Testis (tissue), 3 donors: ENCODE measurements around the gene UBXN6. TPM values are rescaled to one million over a fixed set of nuclear protein-coding genes. Genes with fewer than 3 reads are reported as not detected.

Source experiments
- DNase-seq: peaks from one replicate; pipeline ENCODE4 v3.0.0-alpha.2; 2019
- H3K27ac ChIP-seq, 2 donors: fragments of 200-600 bp; sonication (generic); one replicate each; pipeline ENCODE4 v1.5.1; 2019
- H3K27me3 ChIP-seq: fragments of 200-600 bp; sonication (generic); one replicate; pipeline ENCODE4 v1.5.1; 2019
- H3K36me3 ChIP-seq: fragments of 200-600 bp; sonication (generic); one replicate; pipeline ENCODE4 v1.5.1; 2017; ENCODE audit warnings: low read depth; ENCODE audit errors: missing control alignments
- H3K4me1 ChIP-seq: fragments of 200-600 bp; sonication (generic); one replicate; pipeline ENCODE4 v1.5.1; 2019
- H3K4me3 ChIP-seq, 2 donors: fragments of 200-600 bp; sonication (generic); one replicate each; pipeline ENCODE4 v1.5.1; 2017 to 2019
- H3K9me3 ChIP-seq: fragments of 200-600 bp; sonication (generic); one replicate; pipeline ENCODE4 v1.5.1; 2017
- CTCF ChIP-seq, 3 experiments: fragments of 450-650 bp in 2 of 3; fragments of 200-600 bp in 1 of 3; sonication (generic) in 1 of 3; IDR thresholded peaks; one replicate each; pipeline ENCODE4 v1.5.1; 2016 to 2019; ENCODE audit warnings: antibody characterized with exemption in 3 of 3, mild to moderate bottlenecking in 2 of 3, moderate library complexity in 1 of 3
- POLR2A ChIP-seq: fragments of 450-650 bp; IDR thresholded peaks from one replicate; pipeline ENCODE4 v1.6.1; 2017; ENCODE audit warnings: antibody characterized with exemption, mild to moderate bottlenecking, moderate library complexity
- WGBS, 2 donors: methylation state at CpG; one replicate each; pipeline ENCODE4 v1.1.5; 2018; 5-methylcytosine and 5-hydroxymethylcytosine counted together
- intact Hi-C: fragments of 100-400 bp; cut with DNase I; formaldehyde crosslinking; loops from one replicate; pipeline ENCODE4 v1.15.1; 2023; ENCODE audit warnings: low total_unique reads
- polyA plus RNA-seq: library from polyadenylated mRNA; stranded (reverse); fragments of 350-450 nt; fragmentation: Illumina TruSeq; extraction: RNeasy Lipid Tissue Mini Kit (QIAGEN cat#74804); gene quantifications from one replicate; pipeline ENCODE4 v1.2.3, GENCODE V29; 2014; ENCODE audit warnings: low read depth, low replicate concordance; ENCODE audit not compliant: insufficient read depth
- total RNA-seq, 2 donors: library from RNA; depleted of rRNA; stranded (reverse); fragments of >200 nt; gene quantifications; one replicate each; pipeline ENCODE4 v1.2.3, GENCODE V29; 2016

The UBXN6 gene
- total and polyA plus RNA-seq, 3 donors from 2014 or later: 293 to 336 (median 319) TPM

GRCh38 chr19:4493929-4494690, 36.5 kb upstream of the UBXN6 start:
- WGBS, 2 donors: 66 to 84% methylated on average over 40 to 61 of the region's 61 CpGs
- no peak overlapping the region for H3K27ac ChIP-seq
- no peak for DNase-seq
- H3K36me3 ChIP-seq: no peaks in the 10 kb centered on the region
- no peaks in the 10 kb centered on the region for H3K9me3 ChIP-seq
- H3K4me3 ChIP-seq: peak overlapping the region in 1 of 2 donors; percentile 29
- H3K27me3 ChIP-seq: no peaks in the 10 kb centered on the region
- TF ChIP-seq CTCF (IDR thresholded peaks at IDR 0.05): no peak
- no peak for TF ChIP-seq POLR2A
- intact Hi-C loops: no loop called here
- H3K4me1 ChIP-seq: no peaks in the 10 kb centered on the region

- Histone ChIP-seq H3K27me3 (no peaks in the 10 kb centered on the region), H3K4me1 (no peaks in the 10 kb centered on the region), H3K4me3 (peak overlapping the region in 1 of 2 donors; percentile 29), H3K36me3 (no peaks in the 10 kb centered on the region), H3K9me3 (no peaks in the 10 kb centered on the region), H3K27ac (no peak overlapping the region)
- no peak for TF ChIP-seq CTCF (IDR thresholded peaks at IDR 0.05)
- TF ChIP-seq POLR2A: no peak
- intact Hi-C loops: no loop called here
- no peak for DNase-seq
- WGBS, 2 donors: 74% methylated on average over 20 to 41 of the region's 41 CpGs
Observed at GRCh38 chr19:4493104-4493928, 35.7 kb upstream of the UBXN6 start.

DNA sequence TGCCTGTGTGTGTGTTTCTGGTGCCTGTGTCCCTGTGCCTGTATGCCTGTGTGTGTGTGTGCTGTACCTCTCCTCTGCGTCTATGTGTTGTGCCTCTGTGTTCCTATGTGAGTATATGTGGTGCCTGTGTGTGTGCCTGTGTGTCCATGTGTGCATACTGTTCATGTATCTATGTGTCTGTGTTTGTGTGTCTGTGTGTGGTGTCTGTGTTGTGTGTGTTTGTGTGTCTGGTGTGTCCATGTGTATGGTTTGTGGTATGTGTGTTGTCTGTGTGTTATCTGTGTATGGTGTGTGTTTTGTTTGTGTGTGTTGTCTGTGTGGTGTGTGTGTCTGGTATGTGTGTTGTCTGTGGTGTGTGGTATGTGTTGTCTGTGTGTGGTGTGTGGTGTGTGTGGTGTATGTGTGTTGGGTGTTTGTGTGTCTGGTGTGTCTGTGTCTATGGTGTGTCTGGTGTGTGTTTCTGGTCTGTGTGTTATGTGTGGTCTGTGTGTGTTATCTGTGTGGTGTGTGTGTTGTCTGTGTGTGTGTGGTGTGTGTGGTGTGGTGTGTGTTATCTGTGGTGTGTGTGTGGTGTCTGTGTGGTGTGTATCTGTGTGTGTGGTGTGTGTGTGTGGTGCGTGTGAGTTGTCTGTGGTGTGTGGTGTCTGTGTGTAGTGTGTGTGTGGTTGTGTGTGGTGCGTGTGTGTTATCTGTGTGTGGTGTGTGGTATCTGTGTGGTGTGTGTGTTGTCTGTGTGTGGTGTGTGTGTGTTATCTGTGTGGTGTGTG, 34.9 kb upstream of the UBXN6 start:
- TF ChIP-seq CTCF (IDR thresholded peaks at IDR 0.05) (no peak), POLR2A (no peak)
- H3K27ac ChIP-seq: no peak overlapping the region
- H3K27me3 ChIP-seq: no peaks in the 10 kb centered on the region
- H3K4me3 ChIP-seq: no peak overlapping the region
- 82 to 93% methylated on average over 3 of the region's 3 CpGs for WGBS, 2 donors
- H3K36me3 ChIP-seq: no peaks in the 10 kb centered on the region
- H3K9me3 ChIP-seq: no peaks in the 10 kb centered on the region
- no peaks in the 10 kb centered on the region for H3K4me1 ChIP-seq
- intact Hi-C loops: no loop called here
- no peak for DNase-seq

- no peaks in the 10 kb centered on the region for H3K27me3 ChIP-seq
- intact Hi-C loops: no loop called here
- DNase-seq: no peak
- H3K36me3 ChIP-seq: no peaks in the 10 kb centered on the region
- WGBS, 2 donors: 93 to 95% methylated on average over 18 to 21 of the region's 21 CpGs
- H3K4me3 ChIP-seq: no peak overlapping the region
- no peaks in the 10 kb centered on the region for H3K9me3 ChIP-seq
- TF ChIP-seq CTCF (IDR thresholded peaks at IDR 0.05) (no peak), POLR2A (no peak)
- no peak overlapping the region for H3K27ac ChIP-seq
- H3K4me1 ChIP-seq: no peaks in the 10 kb centered on the region
Observed at GRCh38 chr19:4491446-4491845, 33.9 kb upstream of the UBXN6 start.
